Measurements from ENCODE around the gene SRGAP1.

The SRGAP1 gene

GRCh38 chr12:63899396-63899795 lies 54.9 kb downstream of the SRGAP1 start:
- no peak for DNase-seq
- Histone ChIP-seq H3K4me2 (ENCODE audit: low read depth, low read length) (peak overlapping the region; percentile 42; the same call in 1 of the 2 replicates), H3K27ac (ENCODE audit: low read length) (peak overlapping the region; percentile 45; the same call in 1 of the 2 replicates), H3K9ac (ENCODE audit: low read length) (no peak overlapping the region), H4K20me1 (ENCODE audit: insufficient read depth, low read length) (no peaks in the 10 kb centered on the region), H3K9me2 (replicated peaks; ENCODE audit: insufficient read depth, low read length) (no peaks in the 10 kb centered on the region), H3K9me3 (replicated peaks; ENCODE audit: insufficient read depth, low read length) (no peaks in the 10 kb centered on the region), H3F3A (ENCODE audit: insufficient read depth, low read length) (no peaks in the 10 kb centered on the region), H3K79me2 (ENCODE audit: low read length) (no peaks in the 10 kb centered on the region), H3K27me3 (replicated peaks; ENCODE audit: insufficient read depth, low read length) (no peaks in the 10 kb centered on the region), H2AFZ (ENCODE audit: low read length) (no peak overlapping the region), H3K4me1 (ENCODE audit: low read length) (peaks cover 6% of the 10 kb centered on the region; the same call in 1 of the 2 replicates), H3K36me3 (replicated peaks; ENCODE audit: insufficient read depth, low read length) (no peaks in the 10 kb centered on the region), H3K4me3 (ENCODE audit: low read length) (0 out of 2 replicates have a peak overlapping the region, but pooled peaks have one; percentile 13)
- TF ChIP-seq EZH2 (optimal IDR thresholded peaks at IDR 0.05; ENCODE audit: low read depth, low read length): no peak
- no peak for TF ChIP-seq CTCF (IDR thresholded peaks at IDR 0.05; ENCODE audit: low read length)
- no peak for TF ChIP-seq EZH2phosphoT487 (IDR thresholded peaks at IDR 0.05; ENCODE audit: low read length)

GRCh38 chr12:63900922-63901793 lies 56.7 kb downstream of the SRGAP1 start:
- no peak for DNase-seq
- Histone ChIP-seq H3K9ac (ENCODE audit: low read length) (no peak overlapping the region), H3K4me1 (ENCODE audit: low read length) (peaks cover 6% of the 10 kb centered on the region; the same call in 1 of the 2 replicates), H3K27me3 (replicated peaks; ENCODE audit: insufficient read depth, low read length) (no peaks in the 10 kb centered on the region), H4K20me1 (ENCODE audit: insufficient read depth, low read length) (no peaks in the 10 kb centered on the region), H3K27ac (ENCODE audit: low read length) (no peak overlapping the region), H3K79me2 (ENCODE audit: low read length) (no peaks in the 10 kb centered on the region), H2AFZ (ENCODE audit: low read length) (no peak overlapping the region), H3K9me2 (replicated peaks; ENCODE audit: insufficient read depth, low read length) (no peaks in the 10 kb centered on the region), H3K4me3 (ENCODE audit: low read length) (no peak overlapping the region), H3F3A (ENCODE audit: insufficient read depth, low read length) (no peaks in the 10 kb centered on the region), H3K36me3 (replicated peaks; ENCODE audit: insufficient read depth, low read length) (no peaks in the 10 kb centered on the region), H3K4me2 (ENCODE audit: low read depth, low read length) (no peak overlapping the region), H3K9me3 (replicated peaks; ENCODE audit: insufficient read depth, low read length) (no peaks in the 10 kb centered on the region)
- TF ChIP-seq CTCF (IDR thresholded peaks at IDR 0.05; ENCODE audit: low read length) (no peak), EZH2phosphoT487 (IDR thresholded peaks at IDR 0.05; ENCODE audit: low read length) (no peak), EZH2 (optimal IDR thresholded peaks at IDR 0.05; ENCODE audit: low read depth, low read length) (no peak)

GRCh38 chr12:63904653-63905052 lies 60.2 kb downstream of the SRGAP1 start:
- H3K79me2 ChIP-seq (ENCODE audit: low read length): no peaks in the 10 kb centered on the region
- H4K20me1 ChIP-seq (ENCODE audit: insufficient read depth, low read length): no peaks in the 10 kb centered on the region
- no peak overlapping the region for H3K4me2 ChIP-seq (ENCODE audit: low read depth, low read length)
- no peaks in the 10 kb centered on the region for H3K36me3 ChIP-seq (replicated peaks; ENCODE audit: insufficient read depth, low read length)
- TF ChIP-seq EZH2phosphoT487 (IDR thresholded peaks at IDR 0.05; ENCODE audit: low read length) (no peak), CTCF (IDR thresholded peaks at IDR 0.05; ENCODE audit: low read length) (no peak), EZH2 (optimal IDR thresholded peaks at IDR 0.05; ENCODE audit: low read depth, low read length) (no peak)
- no peak for DNase-seq
- no peaks in the 10 kb centered on the region for H3K4me1 ChIP-seq (ENCODE audit: low read length)
- no peak overlapping the region for H3K9ac ChIP-seq (ENCODE audit: low read length)
- H3F3A ChIP-seq (ENCODE audit: insufficient read depth, low read length): no peaks in the 10 kb centered on the region
- H3K9me2 ChIP-seq (replicated peaks; ENCODE audit: insufficient read depth, low read length): no peaks in the 10 kb centered on the region
- H3K27me3 ChIP-seq (replicated peaks; ENCODE audit: insufficient read depth, low read length): no peaks in the 10 kb centered on the region
- no peak overlapping the region for H3K4me3 ChIP-seq (ENCODE audit: low read length)
- no peaks in the 10 kb centered on the region for H3K9me3 ChIP-seq (replicated peaks; ENCODE audit: insufficient read depth, low read length)
- H2AFZ ChIP-seq (ENCODE audit: low read length): no peak overlapping the region
- no peak overlapping the region for H3K27ac ChIP-seq (ENCODE audit: low read length)
